ENCODE measurements around the gene LRRC71.

- TF ChIP-seq POLR2A (IDR thresholded peaks at IDR 0.05), result no peak
- no peak for TF ChIP-seq CTCF (IDR thresholded peaks at IDR 0.05)
These were observed 54.7 kb downstream of the LRRC71 start for GRCh38 chr1:156975084-156975483.

All from body of pancreas (tissue), 4 donors.